Osteoblast (primary cell): ENCODE measurements around the gene AHNAK. TPM values are rescaled to one million over a fixed set of nuclear protein-coding genes. Genes with fewer than 3 reads are reported as not detected.
"Not testable (repeated sequence)": the region's sequence is repeated elsewhere in the genome, so short reads cannot be mapped to it uniquely, and the experiment has no call there.

Source experiments
- DNase-seq: peaks from one replicate; pipeline ENCODE4 v3.0.0; 2011; ENCODE audit warnings: low spot score, mixed read lengths; ENCODE audit not compliant: insufficient read length; ENCODE audit errors: missing footprints
- H2AFZ ChIP-seq: 2 replicates; pipeline ENCODE4 v1.6.0; 2011; ENCODE audit warnings: mild to moderate bottlenecking, low read length
- H3K27ac ChIP-seq: 2 replicates; pipeline ENCODE4 v1.5.1; 2011; ENCODE audit warnings: mild to moderate bottlenecking, low read depth, low read length, moderate library complexity
- H3K27me3 ChIP-seq: 2 replicates; pipeline ENCODE4 v1.6.0; 2012; ENCODE audit warnings: mild to moderate bottlenecking, control low read depth, inconsistent platforms, low read length, moderate library complexity; ENCODE audit not compliant: insufficient read depth
- H3K36me3 ChIP-seq: 2 replicates; pipeline ENCODE4 v1.5.1; 2011; ENCODE audit warnings: mild to moderate bottlenecking, low read length, control low read depth, moderate library complexity; ENCODE audit not compliant: insufficient read depth
- H3K4me1 ChIP-seq: 2 replicates; pipeline ENCODE4 v1.5.1; 2011; ENCODE audit warnings: mild to moderate bottlenecking, low read length, control low read depth, moderate library complexity; ENCODE audit not compliant: insufficient read depth
- H3K4me2 ChIP-seq: 2 replicates; pipeline ENCODE4 v1.6.0; 2011; ENCODE audit warnings: mild to moderate bottlenecking, low read length; ENCODE audit not compliant: insufficient read depth
- H3K4me3 ChIP-seq: fragments of 200-600 bp; sonication (generic); 3 replicates; pipeline ENCODE4 v1.5.1; 2012; ENCODE audit warnings: mild to moderate bottlenecking, low read length, inconsistent platforms; ENCODE audit not compliant: insufficient read depth
- H3K79me2 ChIP-seq: 2 replicates; pipeline ENCODE4 v1.6.0; 2012; ENCODE audit warnings: mild to moderate bottlenecking, low read length, control low read depth, inconsistent platforms; ENCODE audit not compliant: insufficient read depth
- H3K9me3 ChIP-seq: 2 replicates; pipeline ENCODE4 v1.5.1; 2011; ENCODE audit warnings: low read depth, low read length, control low read depth
- H4K20me1 ChIP-seq: 2 replicates; pipeline ENCODE4 v1.6.0; 2012; ENCODE audit warnings: mild to moderate bottlenecking, low read length, control low read depth; ENCODE audit not compliant: insufficient read depth
- CTCF ChIP-seq: IDR thresholded peaks from 2 replicates; pipeline ENCODE4 v1.5.1; 2011; ENCODE audit warnings: mild to moderate bottlenecking, low read depth, low read length, moderate library complexity; ENCODE audit errors: extremely low read depth
- total RNA-seq: library from RNA; depleted of rRNA; stranded (reverse); fragments of >200 nt; gene quantifications from 2 replicates; pipeline ENCODE4 v1.2.3, GENCODE V29; 2012

The AHNAK gene
- total RNA-seq, 1 donor = 720 TPM

DNA sequence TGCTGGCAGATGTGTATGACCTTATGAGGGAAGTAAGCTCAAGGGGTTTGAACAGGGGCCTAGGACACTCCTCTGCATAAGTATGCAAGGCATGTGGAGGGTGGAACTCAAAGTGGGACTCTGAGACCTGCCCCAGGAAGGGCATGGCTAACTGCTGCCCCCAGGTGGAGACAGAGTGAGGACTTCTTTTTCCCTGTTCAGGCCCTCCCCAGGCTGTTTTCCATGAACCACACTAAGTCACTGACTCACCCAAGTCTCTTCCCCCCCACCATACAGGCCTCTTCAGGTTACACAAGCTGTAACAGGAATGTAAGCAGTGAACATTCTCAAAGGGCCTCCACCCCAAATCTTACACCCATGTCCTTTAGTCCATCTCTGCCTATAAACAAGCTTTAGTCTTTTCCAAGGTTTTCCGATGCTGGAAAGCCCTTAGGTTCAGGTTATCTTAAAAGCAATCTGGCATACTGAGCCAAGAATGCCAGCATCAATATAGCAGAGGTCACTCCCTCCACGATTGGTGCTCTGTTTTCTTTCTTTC, 14.0 kb upstream of the AHNAK start:
- H3K4me2 ChIP-seq = peak overlapping the region; percentile 56
- H3K27ac ChIP-seq = peak overlapping the region; percentile 67
- peak; percentile 98 for TF ChIP-seq CTCF
- H3K27me3 ChIP-seq = no peaks in the 10 kb centered on the region
- no peaks in the 10 kb centered on the region for H3K9me3 ChIP-seq
- peaks cover 34% of the 10 kb centered on the region for H3K4me1 ChIP-seq
- no peak overlapping the region for H2AFZ ChIP-seq
- peaks cover 33% of the 10 kb centered on the region for H3K79me2 ChIP-seq
- peak overlapping the region; percentile 33 for H3K4me3 ChIP-seq
- DNase-seq = peak; percentile 97
- peaks cover 42% of the 10 kb centered on the region for H4K20me1 ChIP-seq
- H3K36me3 ChIP-seq = peaks cover 66% of the 10 kb centered on the region

DNA sequence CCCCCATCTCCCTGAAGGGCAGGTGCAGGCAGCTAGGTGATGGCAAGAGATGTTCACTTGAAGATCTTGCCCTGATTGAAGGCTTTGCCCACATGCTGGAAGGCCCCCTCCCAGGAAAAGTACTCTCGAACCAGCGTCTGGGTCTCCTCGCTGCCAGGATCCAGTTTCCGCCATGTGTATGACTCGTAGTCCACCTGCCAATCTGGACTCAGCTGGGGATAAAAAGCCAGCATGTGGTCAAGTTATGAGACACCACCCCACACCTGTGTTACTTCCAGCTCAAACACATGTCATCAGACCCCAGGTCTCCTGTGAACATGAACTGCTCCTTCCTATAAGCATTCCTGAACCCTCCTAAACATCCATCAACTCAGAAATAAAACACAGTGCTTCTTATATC, 13.0 kb upstream of the AHNAK start:
- H3K36me3 ChIP-seq = peaks cover 58% of the 10 kb centered on the region
- H3K4me1 ChIP-seq = peaks cover 44% of the 10 kb centered on the region
- H4K20me1 ChIP-seq = peaks cover 35% of the 10 kb centered on the region
- DNase-seq, H3K4me2 ChIP-seq, H3K27me3 ChIP-seq, H2AFZ ChIP-seq, H3K27ac ChIP-seq, H3K9me3 ChIP-seq, H3K4me3 ChIP-seq: not testable (repeated sequence)
- H3K79me2 ChIP-seq = peaks cover 24% of the 10 kb centered on the region

DNA sequence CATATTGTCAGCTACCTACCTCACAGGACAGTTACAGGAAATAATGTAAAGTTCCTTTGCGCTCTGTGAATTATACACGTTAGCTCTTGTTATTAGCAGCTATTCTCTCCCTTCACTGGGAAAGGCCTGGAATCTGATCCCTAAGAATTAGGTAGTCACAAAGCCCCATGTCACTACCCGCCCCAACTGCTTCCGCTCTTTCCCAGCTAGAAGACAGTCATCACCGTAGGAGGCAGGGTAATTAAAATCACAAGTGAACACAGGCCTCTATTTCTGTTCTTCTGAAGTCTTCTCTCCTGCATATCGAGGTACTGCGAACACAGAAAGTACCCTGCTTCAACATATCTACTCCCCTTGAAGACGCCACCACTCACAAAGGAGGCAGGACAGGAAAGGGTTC, 12.6 kb upstream of the AHNAK start:
- peak; percentile 31 for DNase-seq
- peaks cover 24% of the 10 kb centered on the region for H3K79me2 ChIP-seq
- H3K4me3 ChIP-seq = no peak overlapping the region
- no peaks in the 10 kb centered on the region for H3K9me3 ChIP-seq
- no peaks in the 10 kb centered on the region for H3K27me3 ChIP-seq
- H4K20me1 ChIP-seq = peaks cover 36% of the 10 kb centered on the region
- no peak overlapping the region for H3K27ac ChIP-seq
- no peak for TF ChIP-seq CTCF
- H3K4me1 ChIP-seq = peaks cover 48% of the 10 kb centered on the region
- no peak overlapping the region for H2AFZ ChIP-seq
- H3K4me2 ChIP-seq = no peak overlapping the region
- H3K36me3 ChIP-seq = peaks cover 58% of the 10 kb centered on the region

- Histone ChIP-seq H3K4me3 (no peak overlapping the region), H3K36me3 (peaks cover 54% of the 10 kb centered on the region), H2AFZ (no peak overlapping the region), H3K4me1 (peaks cover 53% of the 10 kb centered on the region), H3K9me3 (no peaks in the 10 kb centered on the region), H3K27me3 (no peaks in the 10 kb centered on the region), H3K4me2 (no peak overlapping the region), H4K20me1 (peaks cover 35% of the 10 kb centered on the region), H3K27ac (no peak overlapping the region), H3K79me2 (peaks cover 20% of the 10 kb centered on the region)
- no peak for TF ChIP-seq CTCF
- DNase-seq = peak; percentile 4
Observed at GRCh38 chr11:62558669-62559068, 12.1 kb upstream of the AHNAK start.
